ENCODE results near the gene PTPN2.

The PTPN2 gene

DNA sequence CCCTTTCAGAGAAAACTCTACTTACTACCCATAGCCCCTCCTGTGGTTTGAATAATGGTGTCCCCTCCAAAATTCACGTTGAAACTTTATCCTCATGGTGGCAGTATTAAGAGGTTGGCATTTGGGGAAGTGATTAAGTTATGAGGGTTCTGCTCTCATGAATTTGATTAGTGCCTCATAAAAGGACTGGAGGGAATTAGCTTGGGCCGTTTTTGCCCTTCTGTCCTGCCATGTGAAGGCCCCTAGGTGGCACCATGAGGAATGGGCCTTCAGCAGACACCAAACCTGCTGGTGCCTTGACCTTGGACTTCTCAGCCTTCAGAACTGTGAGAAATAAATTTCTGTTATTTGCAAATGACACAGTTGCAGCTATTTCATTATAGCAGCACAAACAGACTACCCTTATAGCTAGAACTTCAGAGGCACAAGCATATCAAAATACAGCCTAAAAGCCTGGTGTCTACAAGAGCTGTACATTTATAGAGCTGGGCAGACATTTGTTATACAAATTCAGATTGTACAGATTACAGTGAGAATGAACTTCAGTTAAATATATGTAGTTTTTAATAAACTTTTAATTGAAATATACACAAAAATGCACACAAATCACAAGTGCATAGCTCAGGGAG, 2.6 kb upstream of the PTPN2 start:
- TF ChIP-seq EZH2phosphoT487 (conservative IDR thresholded peaks at IDR 0.05; ENCODE audit: low read length) = no peak
- TF ChIP-seq, protein P1, sequence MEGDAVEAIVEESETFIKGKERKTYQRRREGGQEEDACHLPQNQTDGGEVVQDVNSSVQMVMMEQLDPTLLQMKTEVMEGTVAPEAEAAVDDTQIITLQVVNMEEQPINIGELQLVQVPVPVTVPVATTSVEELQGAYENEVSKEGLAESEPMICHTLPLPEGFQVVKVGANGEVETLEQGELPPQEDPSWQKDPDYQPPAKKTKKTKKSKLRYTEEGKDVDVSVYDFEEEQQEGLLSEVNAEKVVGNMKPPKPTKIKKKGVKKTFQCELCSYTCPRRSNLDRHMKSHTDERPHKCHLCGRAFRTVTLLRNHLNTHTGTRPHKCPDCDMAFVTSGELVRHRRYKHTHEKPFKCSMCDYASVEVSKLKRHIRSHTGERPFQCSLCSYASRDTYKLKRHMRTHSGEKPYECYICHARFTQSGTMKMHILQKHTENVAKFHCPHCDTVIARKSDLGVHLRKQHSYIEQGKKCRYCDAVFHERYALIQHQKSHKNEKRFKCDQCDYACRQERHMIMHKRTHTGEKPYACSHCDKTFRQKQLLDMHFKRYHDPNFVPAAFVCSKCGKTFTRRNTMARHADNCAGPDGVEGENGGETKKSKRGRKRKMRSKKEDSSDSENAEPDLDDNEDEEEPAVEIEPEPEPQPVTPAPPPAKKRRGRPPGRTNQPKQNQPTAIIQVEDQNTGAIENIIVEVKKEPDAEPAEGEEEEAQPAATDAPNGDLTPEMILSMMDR (IDR thresholded peaks at IDR 0.05; ENCODE audit: insufficient read depth, low read length, poor library complexity, severe bottlenecking) = peak; percentile 11
- Histone ChIP-seq H3K27ac (ENCODE audit: low read depth, low read length) (no peak overlapping the region), H3K4me3 (ENCODE audit: insufficient read depth, low read length, poor library complexity, severe bottlenecking) (no peak overlapping the region), H3K79me2 (ENCODE audit: insufficient read depth, low read length) (peaks cover 17% of the 10 kb centered on the region), H3K36me3 (ENCODE audit: low read length) (no peaks in the 10 kb centered on the region), H3K9me2 (replicated peaks; ENCODE audit: insufficient read depth, low read length) (no peaks in the 10 kb centered on the region), H4K20me1 (ENCODE audit: low read depth, low read length) (peaks cover 9% of the 10 kb centered on the region), H3K27me3 (ENCODE audit: low read length) (no peaks in the 10 kb centered on the region), H3K9me3 (ENCODE audit: insufficient read depth, low read length) (no peaks in the 10 kb centered on the region), H2AFZ (ENCODE audit: low read depth, low read length, severe bottlenecking) (no peak overlapping the region), H3K4me2 (ENCODE audit: low read depth, low read length, poor library complexity, severe bottlenecking) (no peak overlapping the region), H3K9ac (ENCODE audit: low read length) (no peak overlapping the region), H3F3A (ENCODE audit: insufficient read depth) (peaks cover 4% of the 10 kb centered on the region; the same call in 1 of the 2 replicates)

DNA sequence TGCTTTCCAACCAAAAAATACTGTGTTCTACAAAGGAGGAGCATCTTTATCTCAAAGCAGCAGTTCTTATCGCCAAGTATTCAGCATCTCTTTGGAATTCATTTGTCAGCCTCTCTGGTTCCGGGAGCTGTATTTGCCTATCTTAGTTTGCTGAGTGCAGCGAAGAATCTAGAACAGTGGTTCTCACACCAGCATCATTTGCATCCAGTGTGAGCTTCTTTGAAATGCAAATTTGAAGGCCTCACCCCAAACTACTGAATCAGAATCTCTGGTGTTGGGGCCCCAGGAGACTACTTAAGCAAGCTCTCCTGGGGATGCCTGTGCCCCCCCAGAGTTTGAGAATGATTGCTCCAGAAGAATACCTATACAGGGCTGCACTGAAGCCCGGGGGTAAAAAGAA, 1.5 kb upstream of the PTPN2 start:
- Histone ChIP-seq H3K9ac (ENCODE audit: low read length) (no peak overlapping the region), H3K9me3 (ENCODE audit: insufficient read depth, low read length) (no peaks in the 10 kb centered on the region), H3K9me2 (replicated peaks; ENCODE audit: insufficient read depth, low read length) (no peaks in the 10 kb centered on the region), H2AFZ (ENCODE audit: low read depth, low read length, severe bottlenecking) (no peak overlapping the region), H3K4me2 (ENCODE audit: low read depth, low read length, poor library complexity, severe bottlenecking) (no peak overlapping the region), H3K4me3 (ENCODE audit: insufficient read depth, low read length, poor library complexity, severe bottlenecking) (no peak overlapping the region), H3K27me3 (ENCODE audit: low read length) (no peaks in the 10 kb centered on the region), H3K27ac (ENCODE audit: low read depth, low read length) (no peak overlapping the region), H3F3A (ENCODE audit: insufficient read depth) (peaks cover 4% of the 10 kb centered on the region; the same call in 1 of the 2 replicates), H3K36me3 (ENCODE audit: low read length) (no peaks in the 10 kb centered on the region), H4K20me1 (ENCODE audit: low read depth, low read length) (peaks cover 14% of the 10 kb centered on the region), H3K79me2 (ENCODE audit: insufficient read depth, low read length) (peaks cover 26% of the 10 kb centered on the region)
- no peak for TF ChIP-seq EZH2phosphoT487 (conservative IDR thresholded peaks at IDR 0.05; ENCODE audit: low read length)
- TF ChIP-seq, protein P1 (IDR thresholded peaks at IDR 0.05; ENCODE audit: insufficient read depth, low read length, poor library complexity, severe bottlenecking) = no peak

DNA sequence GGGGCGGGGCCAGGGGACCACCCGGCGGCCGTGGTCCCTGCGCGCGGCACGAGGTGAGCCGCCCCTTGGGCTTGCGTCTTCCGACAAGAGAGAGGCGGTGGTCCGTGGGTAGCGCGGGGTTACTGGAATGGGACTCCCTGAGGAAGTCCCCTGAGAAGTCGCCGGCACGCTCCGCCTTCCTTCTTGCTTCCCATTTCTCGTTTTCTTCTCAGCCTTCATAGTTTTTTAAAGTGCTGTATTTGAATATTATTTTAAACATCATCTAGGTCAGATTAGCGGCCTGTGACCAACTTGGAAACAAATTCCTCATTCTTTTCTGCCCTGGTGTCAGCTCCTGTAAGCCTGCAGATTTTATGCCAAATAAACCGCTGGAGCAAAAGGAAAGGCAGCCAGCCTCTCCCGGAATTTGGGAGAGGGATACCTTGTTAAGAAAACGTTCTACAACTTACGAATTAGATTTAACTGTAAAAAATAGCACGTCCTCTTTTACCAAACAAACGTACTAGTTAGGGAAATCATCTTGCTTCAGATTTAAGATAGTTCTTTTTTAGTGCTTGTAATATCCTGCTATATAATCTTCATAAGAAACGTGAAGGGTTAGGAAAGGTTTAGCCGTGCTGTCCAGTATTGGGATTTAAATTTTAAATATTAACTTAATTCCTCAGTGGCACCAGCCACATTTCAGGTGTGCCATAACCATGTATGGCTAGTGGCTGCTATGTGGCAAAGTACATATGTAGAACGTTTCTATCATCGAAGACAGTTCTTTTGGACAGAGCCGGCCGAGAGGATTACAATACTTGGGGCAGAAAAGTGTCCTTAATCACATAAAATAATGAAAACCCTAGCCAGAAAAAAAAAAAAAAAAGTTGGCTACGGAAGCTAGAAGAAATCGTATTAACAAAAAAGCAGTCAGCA, 628 bp upstream of the PTPN2 start:
- peaks cover 20% of the 10 kb centered on the region for H4K20me1 ChIP-seq (ENCODE audit: low read depth, low read length)
- H3F3A ChIP-seq (ENCODE audit: insufficient read depth) = peaks cover 4% of the 10 kb centered on the region; the same call in 1 of the 2 replicates
- H3K9me3 ChIP-seq (ENCODE audit: insufficient read depth, low read length) = no peaks in the 10 kb centered on the region
- no peaks in the 10 kb centered on the region for H3K27me3 ChIP-seq (ENCODE audit: low read length)
- H3K4me3 ChIP-seq (ENCODE audit: insufficient read depth, low read length, poor library complexity, severe bottlenecking) = peak overlapping the region; percentile 62
- peak overlapping the region; percentile 38 for H2AFZ ChIP-seq (ENCODE audit: low read depth, low read length, severe bottlenecking)
- no peak for TF ChIP-seq EZH2phosphoT487 (conservative IDR thresholded peaks at IDR 0.05; ENCODE audit: low read length)
- TF ChIP-seq, protein P1 (IDR thresholded peaks at IDR 0.05; ENCODE audit: insufficient read depth, low read length, poor library complexity, severe bottlenecking) = no peak
- H3K9me2 ChIP-seq (replicated peaks; ENCODE audit: insufficient read depth, low read length) = no peaks in the 10 kb centered on the region
- no peak overlapping the region for H3K27ac ChIP-seq (ENCODE audit: low read depth, low read length)
- peak overlapping the region; percentile 92 for H3K9ac ChIP-seq (ENCODE audit: low read length)
- H3K36me3 ChIP-seq (ENCODE audit: low read length) = no peaks in the 10 kb centered on the region
- peak overlapping the region; percentile 97 for H3K4me2 ChIP-seq (ENCODE audit: low read depth, low read length, poor library complexity, severe bottlenecking)
- H3K79me2 ChIP-seq (ENCODE audit: insufficient read depth, low read length) = peaks cover 35% of the 10 kb centered on the region

Measured in SU-DHL-6 (cell line).